Keratinocyte (primary cell): ENCODE results near the gene KRT82. TPM values are rescaled to one million over a fixed set of nuclear protein-coding genes. Genes with fewer than 3 reads are reported as not detected.

Source experiments
- DNase-seq: peaks from one replicate; pipeline ENCODE4 v3.0.0-alpha.2; 2011; ENCODE audit warnings: low read depth, missing footprints, low spot score
- FAIRE-seq: peaks from 2 replicates; lab custom pipeline; 2011; peaks lifted over from hg19 to GRCh38; lab: Jason Lieb, UNC
- H2AFZ ChIP-seq: 2 replicates; pipeline ENCODE4 v1.6.0; 2012; ENCODE audit warnings: low read length, control low read depth, inconsistent platforms; ENCODE audit not compliant: control insufficient read depth
- H3K27ac ChIP-seq: 2 replicates; pipeline ENCODE4 v1.5.1; 2011; ENCODE audit warnings: low read length; ENCODE audit not compliant: control insufficient read depth, insufficient read depth
- H3K27me3 ChIP-seq: 3 replicates; pipeline ENCODE4 v1.6.0; 2011; ENCODE audit warnings: low read length; ENCODE audit not compliant: control insufficient read depth, insufficient read depth; ENCODE audit errors: extremely low read depth
- H3K36me3 ChIP-seq, 2 experiments: 2 replicates in 1 of 2; 3 replicates in 1 of 2; pipeline ENCODE4 v1.5.1; 2011; ENCODE audit warnings: low read length in 2 of 2, mild to moderate bottlenecking in 1 of 2; ENCODE audit not compliant: control insufficient read depth in 2 of 2, insufficient read depth in 2 of 2; ENCODE audit errors: extremely low read depth in 1 of 2
- H3K4me1 ChIP-seq: 3 replicates; pipeline ENCODE4 v1.5.1; 2011; ENCODE audit warnings: low read length; ENCODE audit not compliant: control insufficient read depth, insufficient read depth; ENCODE audit errors: extremely low read depth
- H3K4me2 ChIP-seq: 3 replicates; pipeline ENCODE4 v1.6.0; 2011; ENCODE audit warnings: low read depth, low read length; ENCODE audit not compliant: control insufficient read depth, insufficient read depth; ENCODE audit errors: extremely low read depth
- H3K4me3 ChIP-seq, 3 experiments: fragments of 200-600 bp in 1 of 3; sonication (generic) in 1 of 3; 2 replicates in 2 of 3; 3 replicates in 1 of 3; pipeline ENCODE4 v1.5.1; 2011 to 2016; ENCODE audit warnings: low read length in 3 of 3, mild to moderate bottlenecking in 3 of 3, control low read depth in 2 of 3, inconsistent platforms in 1 of 3, low read depth in 1 of 3, mixed read lengths in 1 of 3, mixed run types in 1 of 3, moderate library complexity in 1 of 3; ENCODE audit not compliant: control insufficient read depth in 2 of 3, insufficient read depth in 2 of 3; ENCODE audit errors: extremely low read depth in 1 of 3
- H3K79me2 ChIP-seq: 2 replicates; pipeline ENCODE4 v1.6.0; 2012; ENCODE audit warnings: low read length; ENCODE audit not compliant: control insufficient read depth, insufficient read depth
- H3K9ac ChIP-seq: 3 replicates; pipeline ENCODE4 v1.6.0; 2011; ENCODE audit warnings: low read length; ENCODE audit not compliant: control insufficient read depth, insufficient read depth; ENCODE audit errors: extremely low read depth
- H3K9me1 ChIP-seq: 3 replicates; pipeline ENCODE4 v1.6.0; 2011; ENCODE audit warnings: low read length; ENCODE audit not compliant: control insufficient read depth, insufficient read depth; ENCODE audit errors: extremely low read depth
- H3K9me3 ChIP-seq: 2 replicates; pipeline ENCODE4 v1.5.1; 2012; ENCODE audit warnings: low read depth, low read length; ENCODE audit not compliant: control insufficient read depth
- H4K20me1 ChIP-seq: 3 replicates; pipeline ENCODE4 v1.6.0; 2011; ENCODE audit warnings: low read length; ENCODE audit not compliant: control insufficient read depth, insufficient read depth; ENCODE audit errors: extremely low read depth
- CTCF ChIP-seq, 3 experiments: IDR thresholded peaks in 1 of 3; conservative IDR thresholded peaks in 1 of 3; optimal IDR thresholded peaks in 1 of 3; 2 replicates in 2 of 3; 3 replicates in 1 of 3; pipeline versions ENCODE3 to v1.5.1; 2011; ENCODE audit warnings: low read length in 3 of 3, mild to moderate bottlenecking in 3 of 3, moderate library complexity in 2 of 3, control low read depth in 1 of 3, inconsistent platforms in 1 of 3; ENCODE audit not compliant: insufficient read depth in 2 of 3; ENCODE audit errors: extremely low read depth in 1 of 3
- EZH2 ChIP-seq: IDR thresholded peaks from one replicate; pipeline ENCODE4 v1.6.1; 2012; ENCODE audit warnings: inconsistent platforms, mild to moderate bottlenecking, low read length, moderate library complexity
- dilution Hi-C: fragments of 300-500 bp; cut with MboI; formaldehyde crosslinking; loops from one replicate; pipeline ENCODE4 v1.7.0; 2020; ENCODE audit warnings: low sequenced_read_pairs; ENCODE audit not compliant: extremely low pct_ligation_motif_present
- polyA plus RNA-seq, 5 experiments: library from polyadenylated mRNA; depleted of rRNA in 3 of 5; stranded (reverse) in 3 of 5; stranded (forward) in 1 of 5; unstranded in 1 of 5; fragments of >200 nt; gene quantifications; 1 replicate in 1 of 5; 2 replicates in 3 of 5; 3 replicates in 1 of 5; pipeline versions ENCODE4 v1.2.1 to v1.2.3, GENCODE V29; 2011 to 2012; ENCODE audit warnings: missing spikeins in 2 of 5, low read depth in 1 of 5, low replicate concordance in 1 of 5

Gene KRT82
- polyA plus RNA-seq, 1 donor (not counting 4 experiments of a cell fraction or from before 2014, with no cell fraction given), result not detected

GRCh38 chr12:52350786-52351185 lies 55.3 kb downstream of the KRT82 start:
- Histone ChIP-seq H4K20me1 (no peaks in the 10 kb centered on the region), H3K27me3 (no peaks in the 10 kb centered on the region), H2AFZ (no peak overlapping the region), H3K79me2 (no peaks in the 10 kb centered on the region), H3K4me2 (no peak overlapping the region), H3K4me3 (no peak overlapping the region), H3K9ac (no peak overlapping the region), H3K36me3 (no peaks in the 10 kb centered on the region), H3K9me3 (no peaks in the 10 kb centered on the region), H3K9me1 (no peaks in the 10 kb centered on the region), H3K27ac (no peak overlapping the region), H3K4me1 (peaks cover 20% of the 10 kb centered on the region)
- dilution Hi-C loops, result no loop called here
- FAIRE-seq, result no peak
- TF ChIP-seq CTCF (optimal IDR thresholded peaks at IDR 0.05 in 1 of 3, IDR thresholded peaks at IDR 0.05 in 1 of 3, conservative IDR thresholded peaks at IDR 0.05 in 1 of 3; ENCODE audit: extremely low read depth in 1 of 3, insufficient read depth in 2 of 3, low read length in 3 of 3), result no peak
- TF ChIP-seq EZH2, result no peak
- no peak for DNase-seq

- Histone ChIP-seq H3K4me2 (no peak overlapping the region), H3K4me1 (peaks cover 25% of the 10 kb centered on the region), H2AFZ (no peak overlapping the region), H4K20me1 (no peaks in the 10 kb centered on the region), H3K9me1 (no peaks in the 10 kb centered on the region), H3K36me3 (no peaks in the 10 kb centered on the region), H3K79me2 (no peaks in the 10 kb centered on the region), H3K27ac (no peak overlapping the region), H3K4me3 (no peak overlapping the region), H3K9me3 (no peaks in the 10 kb centered on the region), H3K27me3 (no peaks in the 10 kb centered on the region), H3K9ac (no peak overlapping the region)
- no peak for FAIRE-seq
- DNase-seq, result no peak
- dilution Hi-C loops, result no loop called here
- no peak for TF ChIP-seq CTCF (optimal IDR thresholded peaks at IDR 0.05 in 1 of 3, IDR thresholded peaks at IDR 0.05 in 1 of 3, conservative IDR thresholded peaks at IDR 0.05 in 1 of 3; ENCODE audit: extremely low read depth in 1 of 3, insufficient read depth in 2 of 3, low read length in 3 of 3)
- TF ChIP-seq EZH2, result no peak
These were observed 56.0 kb downstream of the KRT82 start for GRCh38 chr12:52350021-52350620.
